ENCODE results near the gene GPATCH2. TPM values are rescaled to one million over a fixed set of nuclear protein-coding genes. Genes with fewer than 3 reads are reported as not detected.

The GPATCH2 gene
- polyA plus RNA-seq, 1 of the 3 experiments (the other 2 are of a cell fraction), result 4.2 TPM

DNA sequence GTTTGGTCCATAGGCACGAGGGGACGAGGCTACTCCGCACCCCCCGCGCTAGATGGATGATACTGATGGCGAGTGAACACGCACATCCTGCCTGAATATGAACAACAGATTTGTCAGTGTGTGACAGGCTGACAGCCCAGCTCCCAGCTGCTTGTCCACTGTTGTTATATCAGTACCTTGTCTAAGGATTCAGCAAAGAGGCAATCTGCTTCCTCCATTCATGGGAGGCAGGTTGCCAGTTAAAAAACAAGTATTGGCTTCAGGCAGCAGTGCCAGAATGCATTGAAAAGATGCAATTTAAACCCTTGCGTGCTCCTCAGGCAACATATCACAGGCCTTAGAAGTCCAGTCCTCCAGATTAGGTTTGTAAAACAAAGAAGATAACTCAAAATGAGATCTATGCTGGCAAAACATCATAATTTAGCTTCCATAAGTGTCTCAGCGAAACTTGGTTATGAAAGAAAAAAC is 223.3 kb downstream of the GPATCH2 start (continued):
- no peak for TF ChIP-seq REST (IDR thresholded peaks at IDR 0.05; ENCODE audit: low read depth, low read length)
- TF ChIP-seq TEAD4 (IDR thresholded peaks at IDR 0.05; ENCODE audit: borderline replicate concordance, insufficient read depth), result no peak
- no peak for TF ChIP-seq NFIC (IDR thresholded peaks at IDR 0.05; ENCODE audit: borderline replicate concordance)
- peak; percentile 46; the same call in 1 of the 2 replicates for TF ChIP-seq FOXJ3 (CRISPR knock-in tag; IDR thresholded peaks at IDR 0.05)
- TF ChIP-seq RCOR1 (IDR thresholded peaks at IDR 0.05; ENCODE audit: low read length), result no peak

DNA sequence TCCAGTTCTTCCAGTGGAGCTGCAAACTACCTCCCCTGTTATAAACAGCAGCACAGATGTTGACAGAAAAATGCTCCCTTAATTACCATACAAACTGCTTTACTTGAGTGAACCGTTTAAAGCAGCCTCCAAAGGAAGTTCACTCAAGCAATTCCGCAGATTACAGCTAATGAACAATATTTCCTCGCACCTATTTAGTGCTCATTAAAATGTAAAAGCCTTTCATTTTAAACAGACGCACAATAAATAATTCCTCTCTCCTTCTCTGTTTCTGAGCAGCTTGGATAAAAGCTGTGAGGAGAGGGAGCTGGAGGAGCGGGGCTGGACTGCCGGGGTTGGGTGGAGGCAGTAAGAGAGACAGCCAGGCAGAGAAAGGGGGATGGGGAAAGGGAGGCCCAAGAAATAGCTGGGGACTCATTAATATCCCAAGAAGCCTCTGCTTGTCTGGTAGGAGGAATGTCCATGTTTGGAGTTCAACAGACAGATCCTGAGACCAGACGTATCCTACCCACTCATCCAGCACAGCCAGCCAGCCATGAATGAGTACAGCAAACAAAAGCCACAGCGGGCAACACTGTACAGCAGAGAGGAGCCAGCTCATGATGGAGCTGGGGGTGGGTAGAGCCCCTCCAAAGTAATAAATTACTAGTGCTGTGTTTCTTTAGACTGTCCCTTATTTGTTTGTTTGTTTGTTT is 227.7 kb downstream of the GPATCH2 start:
- TF ChIP-seq, protein P1, sequence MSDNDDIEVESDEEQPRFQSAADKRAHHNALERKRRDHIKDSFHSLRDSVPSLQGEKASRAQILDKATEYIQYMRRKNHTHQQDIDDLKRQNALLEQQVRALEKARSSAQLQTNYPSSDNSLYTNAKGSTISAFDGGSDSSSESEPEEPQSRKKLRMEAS (IDR thresholded peaks at IDR 0.05; ENCODE audit: low read depth), result no peak
- TF ChIP-seq SIN3A (IDR thresholded peaks at IDR 0.05; ENCODE audit: borderline replicate concordance, low read depth, low read length), result no peak
- TF ChIP-seq RFX5 (IDR thresholded peaks at IDR 0.05; ENCODE audit: low read length), result no peak
- no peak for TF ChIP-seq RXRA (IDR thresholded peaks at IDR 0.05; ENCODE audit: borderline replicate concordance, low read depth)
- no peak for TF ChIP-seq GABPA (IDR thresholded peaks at IDR 0.05; ENCODE audit: low read depth)
- TF ChIP-seq NRF1 (IDR thresholded peaks at IDR 0.05; ENCODE audit: low read depth, low read length), result no peak
- TF ChIP-seq, protein P2, sequence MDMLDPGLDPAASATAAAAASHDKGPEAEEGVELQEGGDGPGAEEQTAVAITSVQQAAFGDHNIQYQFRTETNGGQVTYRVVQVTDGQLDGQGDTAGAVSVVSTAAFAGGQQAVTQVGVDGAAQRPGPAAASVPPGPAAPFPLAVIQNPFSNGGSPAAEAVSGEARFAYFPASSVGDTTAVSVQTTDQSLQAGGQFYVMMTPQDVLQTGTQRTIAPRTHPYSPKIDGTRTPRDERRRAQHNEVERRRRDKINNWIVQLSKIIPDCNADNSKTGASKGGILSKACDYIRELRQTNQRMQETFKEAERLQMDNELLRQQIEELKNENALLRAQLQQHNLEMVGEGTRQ (IDR thresholded peaks at IDR 0.05; ENCODE audit: borderline replicate concordance, low read depth, low read length), result no peak
- TF ChIP-seq CTCF (IDR thresholded peaks at IDR 0.05), result no peak
- TF ChIP-seq POLR2AphosphoS5 (IDR thresholded peaks at IDR 0.05; ENCODE audit: low read depth, low read length), result no peak
- TF ChIP-seq, protein P3, sequence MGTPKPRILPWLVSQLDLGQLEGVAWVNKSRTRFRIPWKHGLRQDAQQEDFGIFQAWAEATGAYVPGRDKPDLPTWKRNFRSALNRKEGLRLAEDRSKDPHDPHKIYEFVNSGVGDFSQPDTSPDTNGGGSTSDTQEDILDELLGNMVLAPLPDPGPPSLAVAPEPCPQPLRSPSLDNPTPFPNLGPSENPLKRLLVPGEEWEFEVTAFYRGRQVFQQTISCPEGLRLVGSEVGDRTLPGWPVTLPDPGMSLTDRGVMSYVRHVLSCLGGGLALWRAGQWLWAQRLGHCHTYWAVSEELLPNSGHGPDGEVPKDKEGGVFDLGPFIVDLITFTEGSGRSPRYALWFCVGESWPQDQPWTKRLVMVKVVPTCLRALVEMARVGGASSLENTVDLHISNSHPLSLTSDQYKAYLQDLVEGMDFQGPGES (IDR thresholded peaks at IDR 0.05; ENCODE audit: low read depth, low read length), result no peak
- no peak for TF ChIP-seq GATA2 (CRISPR knock-in tag; IDR thresholded peaks at IDR 0.05)
- H3K36me3 ChIP-seq (replicated peaks in 1 of 2; ENCODE audit: control insufficient read depth in 1 of 2, insufficient read depth in 2 of 2, low read length in 1 of 2), result no peaks in the 10 kb centered on the region
- POLR2A ChIA-PET, result no interaction called here
- DNase-seq, result no peak
- H3K27ac ChIP-seq (ENCODE audit: low read depth in 2 of 2, low read length in 1 of 2), result no peak overlapping the region
- H3K4me3 ChIP-seq (ENCODE audit: low read depth in 2 of 2, low read length in 1 of 2), result no peak overlapping the region
- H3K79me2 ChIP-seq (ENCODE audit: insufficient read depth), result no peaks in the 10 kb centered on the region
- WGBS (ENCODE audit: low lambda C conversion rate), result 78% methylated on average over 8 of the region's 8 CpGs
- H3K27me3 ChIP-seq (ENCODE audit: insufficient read depth), result no peaks in the 10 kb centered on the region
- no peak overlapping the region for H3K9ac ChIP-seq
- H4K20me1 ChIP-seq (ENCODE audit: insufficient read depth), result no peaks in the 10 kb centered on the region
- no peaks in the 10 kb centered on the region for H3K9me2 ChIP-seq
- CTCF ChIA-PET, result interaction anchor here (1.3 kb wide), 1 partner anchor 9 kb away, joined by 3 read pairs; no protein-coding TSS in a partner anchor
- H3K4me2 ChIP-seq, result no peak overlapping the region
- no peaks in the 10 kb centered on the region for H3K9me3 ChIP-seq
- H3K4me1 ChIP-seq (ENCODE audit: control insufficient read depth in 1 of 2, insufficient read depth in 2 of 2, low read depth in 1 of 2, low read length in 1 of 2), result peaks cover 0 to 8% of the 10 kb centered on the region in 2 experiments; a peak in 2 of 4 replicates
- H3F3A ChIP-seq (replicated peaks; ENCODE audit: insufficient read depth), result no peaks in the 10 kb centered on the region
- no peak overlapping the region for H2AFZ ChIP-seq (ENCODE audit: low read depth)
